Measurements from ENCODE around the gene DUSP19.

The DUSP19 gene

GRCh38 chr2:183035298-183035953, 43.1 kb upstream of the DUSP19 start:
- peak overlapping the region; percentile 26 for H3K27ac ChIP-seq (ENCODE audit: low read depth, low read length)
- no CpG with 5 or more reads among the region's 2 CpGs for WGBS (ENCODE audit: extremely low coverage, insufficient coverage, low lambda C conversion rate)

GRCh38 chr2:183035954-183036669, 42.4 kb upstream of the DUSP19 start:
- H3K9ac ChIP-seq (ENCODE audit: low read length) = peak overlapping the region; percentile 55
- H3K36me3 ChIP-seq (ENCODE audit: control insufficient read depth, insufficient read depth, low read length) = no peaks in the 10 kb centered on the region
- H4K5ac ChIP-seq (ENCODE audit: low read length) = no peak overlapping the region
- no peak overlapping the region for H3K23ac ChIP-seq (ENCODE audit: low read length)
- no peak overlapping the region for H2BK5ac ChIP-seq (ENCODE audit: low read length)
- H2BK15ac ChIP-seq (replicated peaks; ENCODE audit: low read depth) = no peak overlapping the region
- H3K4me3 ChIP-seq (ENCODE audit: low read length) = peak overlapping the region; percentile 2
- H3K56ac ChIP-seq (ENCODE audit: low read length) = peak overlapping the region; percentile 71
- H3K18ac ChIP-seq (ENCODE audit: low read length) = no peak overlapping the region
- peaks cover 55% of the 10 kb centered on the region for H3K79me2 ChIP-seq (ENCODE audit: control insufficient read depth, insufficient read depth, low read length)
- H3K4ac ChIP-seq (ENCODE audit: low read depth, low read length) = no peak overlapping the region
- no peak for DNase-seq
- H3K4me2 ChIP-seq (ENCODE audit: low read length) = peak overlapping the region; percentile 11
- no peaks in the 10 kb centered on the region for H3K79me1 ChIP-seq (ENCODE audit: low read length)
- WGBS (ENCODE audit: extremely low coverage, insufficient coverage, low lambda C conversion rate) = no CpG with 5 or more reads among the region's 2 CpGs
- H2BK120ac ChIP-seq (ENCODE audit: low read depth, low read length) = no peak overlapping the region
- H4K8ac ChIP-seq (ENCODE audit: low read depth, low read length) = no peak overlapping the region
- H3K27ac ChIP-seq (ENCODE audit: low read depth, low read length) = no peak overlapping the region
- H3K27me3 ChIP-seq (ENCODE audit: insufficient read depth, low read length, poor library complexity) = no peaks in the 10 kb centered on the region
- H2AK5ac ChIP-seq (ENCODE audit: low read length) = no peak overlapping the region
- H3K4me1 ChIP-seq (ENCODE audit: control insufficient read depth, low read depth, low read length) = no peaks in the 10 kb centered on the region

More at GRCh38 chr2:183035298-183035953, 43.1 kb upstream of the DUSP19 start:
- peaks cover 58% of the 10 kb centered on the region for H3K79me2 ChIP-seq (ENCODE audit: control insufficient read depth, insufficient read depth, low read length)
- no peaks in the 10 kb centered on the region for H3K36me3 ChIP-seq (ENCODE audit: control insufficient read depth, insufficient read depth, low read length)
- H3K4me1 ChIP-seq (ENCODE audit: control insufficient read depth, low read depth, low read length) = no peaks in the 10 kb centered on the region
- H3K27me3 ChIP-seq (ENCODE audit: insufficient read depth, low read length, poor library complexity) = no peaks in the 10 kb centered on the region
- DNase-seq = no peak
- no peak overlapping the region for H2BK15ac ChIP-seq (replicated peaks; ENCODE audit: low read depth)
- peak overlapping the region; percentile 31 for H3K9ac ChIP-seq (ENCODE audit: low read length)
- H3K4me2 ChIP-seq (ENCODE audit: low read length) = peak overlapping the region; percentile 36
- no peak overlapping the region for H3K23ac ChIP-seq (ENCODE audit: low read length)
- no peak overlapping the region for H3K18ac ChIP-seq (ENCODE audit: low read length)
- no peak overlapping the region for H2BK120ac ChIP-seq (ENCODE audit: low read depth, low read length)
- H4K8ac ChIP-seq (ENCODE audit: low read depth, low read length) = no peak overlapping the region
- H4K5ac ChIP-seq (ENCODE audit: low read length) = no peak overlapping the region
- H3K4me3 ChIP-seq (ENCODE audit: low read length) = no peak overlapping the region
- H3K4ac ChIP-seq (ENCODE audit: low read depth, low read length) = no peak overlapping the region
- no peaks in the 10 kb centered on the region for H3K79me1 ChIP-seq (ENCODE audit: low read length)
- no peak overlapping the region for H2BK5ac ChIP-seq (ENCODE audit: low read length)
- H2AK5ac ChIP-seq (ENCODE audit: low read length) = no peak overlapping the region
- peak overlapping the region; percentile 18 for H3K56ac ChIP-seq (ENCODE audit: low read length)

DNA sequence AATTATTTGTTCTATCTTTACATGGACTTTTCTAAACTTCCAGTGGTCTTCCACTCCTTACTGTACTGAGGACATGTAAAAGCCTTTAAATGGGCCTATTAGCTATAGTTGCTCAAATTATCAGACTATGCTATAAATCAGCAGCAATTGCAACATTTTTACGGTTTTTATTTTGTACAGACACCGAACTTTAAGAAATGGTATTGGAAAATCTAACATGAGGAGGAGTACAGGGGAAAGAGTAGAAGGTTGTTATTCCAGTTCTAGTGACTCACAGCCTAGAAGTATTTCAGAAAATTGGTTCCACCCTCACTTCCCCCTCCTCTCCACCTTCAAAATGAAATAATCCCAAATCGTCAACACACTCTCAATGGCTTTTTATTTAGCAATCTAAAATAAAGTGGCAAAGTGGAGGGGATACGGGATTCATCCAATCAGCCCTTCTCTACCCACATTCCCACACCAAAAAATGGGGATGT, 41.4 kb upstream of the DUSP19 start:
- Histone ChIP-seq H3K56ac (ENCODE audit: low read length) (peak overlapping the region; percentile 95), H3K4me2 (ENCODE audit: low read length) (peak overlapping the region; percentile 40), H3K4ac (ENCODE audit: low read depth, low read length) (peak overlapping the region; percentile 76), H4K5ac (ENCODE audit: low read length) (no peak overlapping the region), H3K27me3 (ENCODE audit: insufficient read depth, low read length, poor library complexity) (no peaks in the 10 kb centered on the region), H4K8ac (ENCODE audit: low read depth, low read length) (no peak overlapping the region), H3K36me3 (ENCODE audit: control insufficient read depth, insufficient read depth, low read length) (no peaks in the 10 kb centered on the region), H2BK15ac (replicated peaks; ENCODE audit: low read depth) (no peak overlapping the region), H3K27ac (ENCODE audit: low read depth, low read length) (peak overlapping the region; percentile 74), H3K4me3 (ENCODE audit: low read length) (peak overlapping the region; percentile 88), H3K4me1 (ENCODE audit: control insufficient read depth, low read depth, low read length) (no peaks in the 10 kb centered on the region), H3K9ac (ENCODE audit: low read length) (peak overlapping the region; percentile 91), H3K79me1 (ENCODE audit: low read length) (no peaks in the 10 kb centered on the region), H3K79me2 (ENCODE audit: control insufficient read depth, insufficient read depth, low read length) (peaks cover 47% of the 10 kb centered on the region), H2AK5ac (ENCODE audit: low read length) (no peak overlapping the region), H2BK120ac (ENCODE audit: low read depth, low read length) (no peak overlapping the region), H3K18ac (ENCODE audit: low read length) (peak overlapping the region; percentile 72), H3K23ac (ENCODE audit: low read length) (no peak overlapping the region), H2BK5ac (ENCODE audit: low read length) (peak overlapping the region; percentile 47)
- WGBS (ENCODE audit: extremely low coverage, insufficient coverage, low lambda C conversion rate) = no CpG with 5 or more reads among the region's 4 CpGs
- DNase-seq = no peak

DNA sequence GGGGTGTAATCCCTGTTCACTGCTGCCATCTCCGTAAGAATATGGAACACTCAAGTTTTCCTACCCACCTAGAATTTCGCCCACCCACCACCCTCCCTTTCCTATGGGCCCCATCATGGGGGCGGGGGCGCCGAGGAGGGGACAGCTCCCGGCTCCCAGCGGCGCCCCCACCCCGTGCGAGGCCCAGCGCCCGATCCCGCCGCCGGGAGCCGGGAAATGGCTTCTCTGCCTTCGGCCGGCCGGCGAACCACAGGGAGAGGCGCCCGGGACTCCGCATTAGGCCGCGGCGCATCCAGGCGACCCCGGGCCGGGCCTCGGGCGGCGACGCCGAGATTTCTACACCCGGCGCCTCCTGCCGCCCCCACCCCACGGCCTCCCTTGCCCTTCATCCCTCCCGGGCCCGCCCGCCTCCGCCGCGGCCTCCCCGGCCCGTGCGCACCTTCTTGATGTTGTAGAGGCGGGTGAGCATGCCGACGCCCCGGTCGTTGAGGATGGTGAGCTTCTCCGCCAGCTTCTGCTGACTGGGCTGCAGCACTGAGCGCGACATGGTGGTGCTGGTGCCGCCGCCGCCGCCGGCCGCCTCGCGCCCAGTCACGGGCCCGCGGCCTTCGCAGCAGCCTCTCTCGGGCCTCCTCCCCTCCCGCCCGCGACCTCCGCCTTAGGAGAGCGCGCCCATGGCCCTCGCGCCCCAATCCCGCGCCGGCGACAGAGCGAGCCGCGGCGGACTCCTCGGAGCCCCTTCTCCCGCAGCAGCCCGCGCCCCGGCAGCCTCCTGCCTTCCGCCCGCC, 40.8 kb upstream of the DUSP19 start:
- peak overlapping the region; percentile 58 for H2BK5ac ChIP-seq (ENCODE audit: low read length)
- peaks cover 41% of the 10 kb centered on the region for H3K79me2 ChIP-seq (ENCODE audit: control insufficient read depth, insufficient read depth, low read length)
- H3K27ac ChIP-seq (ENCODE audit: low read depth, low read length) = peak overlapping the region; percentile 74
- H3K79me1 ChIP-seq (ENCODE audit: low read length) = no peaks in the 10 kb centered on the region
- no peaks in the 10 kb centered on the region for H3K4me1 ChIP-seq (ENCODE audit: control insufficient read depth, low read depth, low read length)
- peak overlapping the region; percentile 40 for H3K4me2 ChIP-seq (ENCODE audit: low read length)
- no CpG with 5 or more reads among the region's 91 CpGs for WGBS (ENCODE audit: extremely low coverage, insufficient coverage, low lambda C conversion rate)
- H3K9ac ChIP-seq (ENCODE audit: low read length) = peak overlapping the region; percentile 91
- no peak overlapping the region for H2AK5ac ChIP-seq (ENCODE audit: low read length)
- H3K56ac ChIP-seq (ENCODE audit: low read length) = peak overlapping the region; percentile 95
- peak; percentile 51 for DNase-seq
- peak overlapping the region; percentile 88 for H3K4me3 ChIP-seq (ENCODE audit: low read length)
- no peak overlapping the region for H4K8ac ChIP-seq (ENCODE audit: low read depth, low read length)
- no peaks in the 10 kb centered on the region for H3K27me3 ChIP-seq (ENCODE audit: insufficient read depth, low read length, poor library complexity)
- peak overlapping the region; percentile 76 for H3K4ac ChIP-seq (ENCODE audit: low read depth, low read length)
- H3K36me3 ChIP-seq (ENCODE audit: control insufficient read depth, insufficient read depth, low read length) = no peaks in the 10 kb centered on the region
- H4K5ac ChIP-seq (ENCODE audit: low read length) = no peak overlapping the region
- peak overlapping the region; percentile 85 for H3K23ac ChIP-seq (ENCODE audit: low read length)
- no peak overlapping the region for H2BK120ac ChIP-seq (ENCODE audit: low read depth, low read length)
- no peak overlapping the region for H2BK15ac ChIP-seq (replicated peaks; ENCODE audit: low read depth)
- peak overlapping the region; percentile 72 for H3K18ac ChIP-seq (ENCODE audit: low read length)

GRCh38 chr2:183038341-183039300, 39.9 kb upstream of the DUSP19 start, which contains the start of gene NCKAP1:
Gene NCKAP1 (minus strand): TSS chr2:183038457. CDS start chr2:183038099, 358 bp downstream.
- peaks cover 34% of the 10 kb centered on the region for H3K79me2 ChIP-seq (ENCODE audit: control insufficient read depth, insufficient read depth, low read length)
- H2BK5ac ChIP-seq (ENCODE audit: low read length) = peak within 1 kb of the TSS; percentile 58
- H3K18ac ChIP-seq (ENCODE audit: low read length) = peak within 1 kb of the TSS; percentile 72
- no peak within 1 kb of the TSS for H4K8ac ChIP-seq (ENCODE audit: low read depth, low read length)
- H3K4me2 ChIP-seq (ENCODE audit: low read length) = peak within 1 kb of the TSS; percentile 76
- no peaks in the 10 kb centered on the region for H3K4me1 ChIP-seq (ENCODE audit: control insufficient read depth, low read depth, low read length)
- H3K27me3 ChIP-seq (ENCODE audit: insufficient read depth, low read length, poor library complexity) = no peaks in the 10 kb centered on the region
- WGBS (ENCODE audit: extremely low coverage, insufficient coverage, low lambda C conversion rate) = no CpG with 5 or more reads among the region's 68 CpGs
- no peak within 1 kb of the TSS for H4K5ac ChIP-seq (ENCODE audit: low read length)
- peak within 1 kb of the TSS; percentile 76 for H3K4ac ChIP-seq (ENCODE audit: low read depth, low read length)
- H3K9ac ChIP-seq (ENCODE audit: low read length) = peak within 1 kb of the TSS; percentile 91
- no peak within 1 kb of the TSS for H2BK120ac ChIP-seq (ENCODE audit: low read depth, low read length)
- H3K56ac ChIP-seq (ENCODE audit: low read length) = peak within 1 kb of the TSS; percentile 95
- peak within 1 kb of the TSS; percentile 74 for H3K27ac ChIP-seq (ENCODE audit: low read depth, low read length)
- H3K79me1 ChIP-seq (ENCODE audit: low read length) = no peaks in the 10 kb centered on the region
- no peak within 1 kb of the TSS for H2AK5ac ChIP-seq (ENCODE audit: low read length)
- peak; percentile 92 for DNase-seq
- no peaks in the 10 kb centered on the region for H3K36me3 ChIP-seq (ENCODE audit: control insufficient read depth, insufficient read depth, low read length)
- H3K23ac ChIP-seq (ENCODE audit: low read length) = peak within 1 kb of the TSS; percentile 85
- H2BK15ac ChIP-seq (replicated peaks; ENCODE audit: low read depth) = no peak within 1 kb of the TSS
- peak within 1 kb of the TSS; percentile 88 for H3K4me3 ChIP-seq (ENCODE audit: low read length)
